HG03565 (cell line): ENCODE data around the gene PRTFDC1.
"Not testable (repeated sequence)": the region's sequence is repeated elsewhere in the genome, so short reads cannot be mapped to it uniquely, and the experiment has no call there.

Experiments used
- ATAC-seq: cut with Tn5 transposase; IDR thresholded peaks from one replicate; pipeline ENCODE4 v1.9.1; 2021; ENCODE audit warnings: mild to moderate bottlenecking, moderate library complexity; ENCODE audit not compliant: unreplicated experiment

PRTFDC1 gene

GRCh38 chr10:24952143-24952706 is at the start of gene PRTFDC1:
Gene PRTFDC1, minus strand, starts transcription at chr10:24952606. Its CDS starts 31 bp downstream, at chr10:24952575.
- ATAC-seq, result peak; percentile 5

- ATAC-seq, result no peak
These were observed 45.6 kb upstream of the PRTFDC1 start for GRCh38 chr10:24998044-24998443.

DNA sequence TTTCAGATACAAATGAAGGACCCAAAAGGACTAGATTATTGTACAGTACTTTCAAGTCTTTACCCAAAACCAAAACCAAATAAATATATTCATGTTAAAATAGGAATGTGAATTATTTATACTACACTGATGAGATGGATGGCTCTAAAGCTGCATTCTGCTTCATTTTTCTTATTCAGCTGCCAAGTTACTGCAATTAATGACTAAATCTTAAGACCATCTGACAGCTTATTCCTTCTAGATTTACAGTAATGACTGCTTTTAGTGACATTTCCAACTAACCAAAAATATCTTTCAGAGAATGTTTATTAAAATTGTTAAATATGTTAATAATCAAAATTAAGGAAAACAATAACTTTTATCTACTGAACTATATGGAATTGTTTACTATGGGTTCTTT is 42.7 kb upstream of the PRTFDC1 start:
- no peak for ATAC-seq

DNA sequence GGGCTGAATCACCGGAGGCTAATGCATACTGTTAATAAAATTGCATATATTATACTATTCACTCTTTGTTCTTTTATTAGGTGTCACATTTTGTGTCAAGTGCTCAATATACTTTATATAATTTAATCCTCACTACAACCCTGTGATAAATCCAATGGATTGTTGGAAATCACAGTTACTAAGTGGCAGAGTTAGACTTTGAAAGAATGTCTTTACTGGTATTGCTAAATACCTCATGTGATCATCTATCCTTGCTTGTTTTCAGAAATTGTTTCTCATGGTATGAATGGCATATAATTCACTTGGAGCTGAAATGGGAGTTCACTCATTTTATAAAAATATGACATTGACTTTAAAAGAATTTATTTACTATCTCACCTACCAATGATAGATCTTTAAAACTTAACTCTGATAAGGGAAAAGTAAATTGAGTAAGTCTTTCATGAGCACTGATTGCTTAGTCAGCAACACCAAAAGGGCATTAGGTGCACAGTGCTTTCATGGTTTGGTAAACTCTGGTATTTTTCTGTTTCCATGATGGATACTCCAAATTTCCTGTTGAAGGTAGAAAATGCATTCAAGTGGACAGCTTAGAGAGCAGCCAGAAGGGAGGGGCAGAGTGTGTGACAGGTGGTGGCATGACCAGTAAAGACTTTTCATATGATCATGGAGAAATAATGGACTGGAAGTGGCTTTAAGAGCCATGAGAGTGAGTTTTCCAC is 41.0 kb upstream of the PRTFDC1 start:
- ATAC-seq, result no peak

- no peak for ATAC-seq
These were observed 40.2 kb upstream of the PRTFDC1 start for GRCh38 chr10:24992512-24993133.

GRCh38 chr10:24991298-24991697 is 38.9 kb upstream of the PRTFDC1 start:
- ATAC-seq, result no peak

DNA sequence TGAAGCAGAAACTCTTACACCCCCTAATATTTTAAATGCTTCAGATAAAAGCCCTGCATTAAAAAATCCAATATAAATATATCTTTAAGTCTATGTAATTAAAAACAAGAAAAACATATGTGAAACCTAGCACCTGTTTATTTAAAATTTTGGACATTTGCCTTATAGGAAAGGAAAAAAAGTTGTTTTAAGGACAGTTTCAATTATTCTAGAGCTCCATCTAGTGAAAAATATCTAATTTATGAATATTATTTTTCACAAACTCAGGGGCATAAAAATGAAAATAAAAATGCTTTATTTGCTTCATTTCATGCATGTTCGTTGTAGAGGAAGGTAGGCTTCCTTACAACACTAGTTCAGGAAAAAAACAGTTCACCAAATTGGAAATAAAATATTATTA is 37.5 kb upstream of the PRTFDC1 start:
- no peak for ATAC-seq

- ATAC-seq, result no peak
These were observed 36.6 kb upstream of the PRTFDC1 start for GRCh38 chr10:24988831-24989640.

DNA sequence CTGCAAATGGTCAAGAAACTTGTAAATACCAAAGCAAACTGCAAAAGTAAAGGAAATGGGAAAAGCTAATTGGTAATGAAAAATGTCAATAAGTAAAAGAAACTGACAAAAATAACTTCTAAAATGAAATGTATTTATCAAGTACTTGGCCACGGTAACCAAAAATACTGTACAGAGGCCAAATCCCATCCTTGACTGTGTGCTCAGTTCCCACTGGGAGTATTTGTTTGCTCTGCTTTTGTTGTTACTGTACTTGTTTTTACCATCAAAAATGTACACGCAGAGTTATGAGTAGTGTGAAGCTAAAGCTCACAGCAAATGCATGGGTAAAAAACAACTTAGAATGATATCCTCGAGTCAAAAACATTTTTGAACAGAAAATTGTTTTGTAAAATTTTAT is 32.5 kb upstream of the PRTFDC1 start:
- ATAC-seq, result no peak

DNA sequence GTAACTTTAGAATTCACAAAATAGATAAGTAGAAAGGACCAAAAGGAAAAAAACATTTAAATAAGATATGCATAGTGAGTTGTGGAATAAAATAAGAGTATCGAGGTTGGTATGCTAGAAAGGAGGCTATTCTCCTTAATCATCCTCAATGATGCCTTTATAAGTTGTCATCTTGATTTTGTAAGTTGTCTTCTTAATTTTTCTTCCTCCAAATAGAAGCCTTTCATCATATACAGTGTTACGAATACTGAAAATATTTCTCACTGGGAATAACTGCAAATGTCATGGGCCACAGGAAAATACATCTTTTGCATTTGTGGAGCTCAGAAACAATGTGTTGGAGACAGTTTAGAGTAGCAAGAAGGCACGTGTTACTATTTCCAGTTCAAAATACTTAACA is 31.5 kb upstream of the PRTFDC1 start:
- ATAC-seq, result no peak

GRCh38 chr10:24983130-24983529 is 30.7 kb upstream of the PRTFDC1 start:
- no peak for ATAC-seq

DNA sequence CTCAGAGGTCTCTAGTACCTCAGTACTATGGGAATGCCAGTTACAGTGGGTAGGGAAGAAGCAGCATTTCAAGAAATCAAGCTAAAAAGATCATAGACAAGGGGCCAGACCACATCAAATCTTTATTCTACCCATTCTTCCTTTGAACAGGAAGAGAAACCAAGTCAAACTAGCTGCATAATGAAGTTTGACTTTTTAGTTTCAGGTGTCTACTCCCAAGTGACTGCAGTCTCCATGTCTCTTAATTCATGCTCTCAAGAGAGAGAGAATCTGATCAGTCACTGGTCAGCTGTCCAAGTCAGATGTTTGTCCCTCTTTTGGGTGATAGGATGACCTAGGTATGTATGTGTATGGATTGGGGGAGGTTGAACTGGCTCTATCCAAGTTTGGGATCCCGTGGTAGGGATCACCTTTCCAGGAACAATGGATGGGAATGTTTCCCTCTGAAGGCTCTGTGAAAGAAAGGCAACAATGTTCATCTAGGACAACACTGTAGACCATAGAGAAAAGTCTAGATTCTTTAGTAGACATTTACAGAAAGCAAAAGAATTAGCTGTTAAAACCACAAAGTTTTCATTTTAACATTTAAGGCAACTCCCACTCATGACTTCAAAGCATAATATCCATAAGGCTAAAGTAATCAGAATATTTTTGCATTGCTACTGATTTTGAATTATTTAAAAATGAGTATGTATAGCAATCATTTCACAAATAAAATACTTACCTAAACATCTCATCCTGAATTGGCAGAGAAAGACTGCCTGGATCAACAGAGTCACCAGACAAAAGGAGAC is 30.1 kb upstream of the PRTFDC1 start:
- ATAC-seq, result no peak

DNA sequence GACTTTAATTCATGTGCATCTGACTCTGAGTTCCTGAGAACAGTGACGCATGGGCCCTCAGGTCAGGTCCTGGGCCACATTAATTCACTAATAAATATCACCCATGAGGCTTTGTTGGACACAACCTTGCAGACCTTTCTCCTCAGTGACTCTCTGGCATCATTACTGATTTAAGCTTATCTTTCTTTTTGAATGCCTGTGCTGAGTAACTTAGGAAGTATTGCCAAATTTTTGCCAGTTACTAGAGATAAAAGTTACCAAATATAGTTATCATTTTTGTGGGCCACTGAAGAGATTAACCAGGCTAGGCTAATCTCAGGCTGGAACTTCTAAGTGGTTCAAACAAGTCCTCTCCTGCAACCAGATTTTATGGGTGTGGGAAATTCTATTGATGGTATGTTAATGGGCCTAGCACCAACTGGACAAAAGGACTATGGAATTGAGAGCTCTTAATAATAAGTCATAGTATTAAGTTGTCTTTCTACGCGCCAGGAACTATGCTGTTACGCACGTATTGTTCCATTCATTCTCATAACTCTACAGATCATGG is 28.8 kb upstream of the PRTFDC1 start:
- ATAC-seq, result no peak

DNA sequence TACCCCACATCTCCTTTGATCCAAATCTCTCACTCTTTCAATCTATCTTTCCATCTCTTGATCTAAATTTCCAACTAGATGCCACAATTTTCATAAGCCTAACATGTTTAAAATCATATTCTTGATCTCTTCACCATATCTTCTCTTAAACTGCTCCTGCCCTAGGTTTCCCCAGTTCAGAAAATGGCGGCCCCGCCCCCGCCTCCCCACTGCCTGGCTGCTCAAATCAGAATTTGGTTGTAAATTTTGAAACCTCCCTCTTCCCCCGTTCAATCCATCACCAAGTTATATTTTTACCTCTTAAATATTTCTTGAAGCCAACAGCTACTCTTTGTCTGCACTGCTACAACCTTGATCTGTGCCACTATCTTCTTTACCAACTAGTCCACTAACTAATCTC is 27.3 kb upstream of the PRTFDC1 start:
- ATAC-seq, result no peak

DNA sequence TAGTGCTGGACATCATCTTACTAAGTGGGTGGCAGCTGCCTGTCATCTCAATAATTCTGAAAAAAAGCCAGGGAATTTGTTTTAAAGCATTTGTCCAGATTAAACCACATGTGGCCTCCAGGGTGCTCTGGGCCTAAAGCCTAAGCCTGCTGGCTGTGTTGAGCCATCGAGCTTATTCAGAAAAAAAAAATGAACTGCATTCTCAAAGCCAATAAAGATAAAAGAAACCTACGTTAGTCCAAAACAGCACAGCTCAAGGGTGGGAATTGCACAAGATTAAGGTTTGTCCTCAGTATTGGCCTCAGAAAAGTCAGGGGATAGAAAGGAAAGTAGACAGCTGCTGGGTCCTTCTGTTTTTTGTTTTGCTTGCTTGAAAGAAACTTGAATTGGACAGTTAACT is 22.6 kb upstream of the PRTFDC1 start:
- no peak for ATAC-seq

GRCh38 chr10:24973163-24973562 is 20.8 kb upstream of the PRTFDC1 start:
- no peak for ATAC-seq

GRCh38 chr10:24971374-24971773 is 19.0 kb upstream of the PRTFDC1 start:
- no peak for ATAC-seq

DNA sequence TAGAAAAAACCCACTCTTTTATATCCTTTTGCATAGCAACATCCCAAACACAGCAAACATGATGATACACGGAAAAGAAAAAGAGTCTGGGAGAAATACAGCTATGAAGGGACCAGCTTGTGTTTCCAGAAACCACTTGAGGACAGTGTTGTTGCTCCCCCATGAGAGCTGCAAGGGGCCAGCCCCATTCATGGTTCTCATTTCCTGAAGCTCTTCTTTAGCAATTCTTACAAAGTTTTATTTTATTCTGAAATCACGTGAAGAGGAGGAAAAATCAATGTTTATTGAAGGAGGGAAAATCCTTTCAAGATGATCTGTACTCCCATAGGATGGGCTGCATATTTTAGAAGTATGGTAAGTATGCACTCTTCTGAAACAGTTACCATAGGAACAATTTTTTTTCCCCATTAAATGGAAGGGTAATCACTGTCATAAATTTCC is 17.5 kb upstream of the PRTFDC1 start:
- no peak for ATAC-seq

GRCh38 chr10:24968951-24969350 is 16.5 kb upstream of the PRTFDC1 start:
- not testable (repeated sequence) for ATAC-seq

GRCh38 chr10:24968349-24968748 is 15.9 kb upstream of the PRTFDC1 start:
- no peak for ATAC-seq
